ENCODE data around the gene C10orf67.

C10orf67 gene

GRCh38 chr10:23194966-23195845 lies 149.4 kb downstream of the C10orf67 start:
- DNase-seq, result no peak

- DNase-seq, result no peak
Measured at GRCh38 chr10:23194471-23194965, 150.1 kb downstream of the C10orf67 start.

DNA sequence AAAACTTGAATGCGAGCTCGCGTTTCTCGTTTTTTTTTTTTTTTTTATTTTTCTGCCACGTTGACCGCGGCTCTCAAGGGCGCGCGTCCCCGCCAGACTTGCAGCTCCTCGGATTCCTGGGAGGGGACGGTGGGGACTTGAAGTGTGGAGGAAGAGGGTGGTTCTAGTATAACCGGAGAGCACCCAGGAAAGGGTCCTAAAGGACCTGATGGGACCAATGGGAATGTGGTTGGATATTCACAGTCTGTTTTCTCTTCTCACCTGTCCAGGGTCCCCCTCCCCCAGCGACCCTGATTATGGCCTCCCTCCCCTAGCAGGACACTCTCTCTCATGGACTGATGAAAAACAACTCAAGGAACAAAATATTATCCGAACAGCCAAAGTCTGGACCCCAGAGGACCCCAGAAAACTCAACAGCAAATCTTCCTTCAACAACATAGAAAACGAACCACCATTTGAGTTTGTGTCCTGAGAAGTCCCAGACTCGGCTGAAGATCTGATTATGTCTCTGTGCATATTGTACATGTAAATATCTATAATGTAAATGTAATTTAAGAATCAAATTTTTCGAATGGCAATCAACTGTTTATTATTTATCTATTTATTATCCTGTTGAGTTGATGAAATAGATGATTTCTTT lies 151.0 kb downstream of the C10orf67 start:
- no peak for DNase-seq

DNA sequence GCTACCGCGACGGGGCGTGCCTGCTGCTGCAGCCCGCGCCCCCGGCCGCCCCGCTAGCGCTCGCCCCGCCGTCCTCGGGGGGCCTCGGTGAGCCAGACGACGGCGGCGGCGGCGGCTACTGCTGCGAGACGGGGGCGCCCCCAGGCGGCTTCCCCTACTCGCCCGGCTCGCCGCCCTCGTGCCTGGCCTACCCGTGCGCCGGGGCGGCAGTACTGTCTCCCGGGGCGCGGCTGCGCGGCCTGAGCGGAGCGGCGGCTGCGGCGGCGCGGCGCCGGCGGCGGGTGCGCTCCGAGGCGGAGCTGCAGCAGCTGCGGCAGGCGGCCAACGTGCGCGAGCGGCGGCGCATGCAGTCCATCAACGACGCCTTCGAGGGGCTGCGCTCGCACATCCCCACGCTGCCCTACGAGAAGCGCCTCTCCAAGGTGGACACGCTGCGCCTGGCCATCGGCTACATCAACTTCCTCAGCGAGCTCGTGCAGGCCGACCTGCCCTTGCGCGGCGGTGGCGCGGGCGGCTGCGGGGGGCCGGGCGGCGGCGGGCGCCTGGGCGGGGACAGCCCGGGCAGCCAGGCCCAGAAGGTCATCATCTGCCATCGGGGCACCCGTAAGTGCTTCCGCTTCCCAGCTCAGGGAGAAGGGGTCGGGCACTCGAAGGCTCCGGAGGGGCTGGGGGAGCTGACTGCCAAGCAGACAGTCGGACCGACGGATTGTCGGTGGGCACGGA lies 151.7 kb downstream of the C10orf67 start:
- no peak for DNase-seq

- DNase-seq, result no peak
Measured at GRCh38 chr10:23191764-23192711, 152.6 kb downstream of the C10orf67 start, which contains the start of gene PTF1A. Gene PTF1A (plus strand): TSS chr10:23192312. CDS start chr10:23192531, 219 bp downstream.

- DNase-seq, result no peak
Measured at GRCh38 chr10:23190872-23191763, 153.5 kb downstream of the C10orf67 start.

GRCh38 chr10:23189024-23189423 lies 155.6 kb downstream of the C10orf67 start:
- no peak for DNase-seq

DNA sequence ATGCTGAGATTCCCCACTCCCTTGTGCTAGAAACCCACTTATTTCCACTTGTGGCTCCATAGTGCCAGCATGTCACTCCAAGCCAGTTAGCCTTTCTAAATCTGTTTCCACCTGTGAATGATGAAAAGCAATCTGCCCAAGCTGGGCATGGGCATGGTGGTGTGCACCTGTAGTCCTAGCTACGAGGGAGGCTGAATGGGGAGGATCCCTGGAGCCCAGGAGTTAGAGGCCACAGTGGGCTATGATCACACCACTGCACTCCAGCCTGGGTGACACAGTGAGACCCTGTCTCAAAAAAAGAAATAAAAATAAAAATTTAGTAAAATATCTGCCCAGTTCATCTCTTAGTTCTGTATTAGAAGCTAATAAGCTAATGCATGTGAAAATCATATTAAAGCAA lies 157.4 kb downstream of the C10orf67 start:
- no peak for DNase-seq

DNA sequence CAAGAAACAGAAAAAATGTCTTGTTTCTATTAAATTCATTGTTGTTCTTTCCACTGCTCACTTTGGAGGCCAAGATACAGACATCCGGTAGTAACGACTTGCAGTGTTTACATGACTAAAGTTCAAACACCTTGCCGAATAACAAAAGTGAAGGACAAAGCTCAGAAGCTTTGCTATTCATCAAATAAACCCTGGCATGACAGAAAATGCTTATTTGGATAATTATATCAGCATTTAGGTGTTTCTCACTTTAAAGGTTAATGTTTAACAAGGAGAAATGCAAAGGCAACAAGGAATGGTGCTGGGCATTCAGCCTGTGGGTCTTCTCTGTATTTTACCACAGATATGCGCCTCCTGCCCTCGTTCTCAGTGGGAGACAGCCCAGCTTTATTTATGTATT lies 157.9 kb downstream of the C10orf67 start:
- no peak for DNase-seq

GRCh38 chr10:23186178-23186577 lies 158.4 kb downstream of the C10orf67 start:
- no peak for DNase-seq

- no peak for DNase-seq
Measured at GRCh38 chr10:23174977-23175512, 169.6 kb downstream of the C10orf67 start.

DNA sequence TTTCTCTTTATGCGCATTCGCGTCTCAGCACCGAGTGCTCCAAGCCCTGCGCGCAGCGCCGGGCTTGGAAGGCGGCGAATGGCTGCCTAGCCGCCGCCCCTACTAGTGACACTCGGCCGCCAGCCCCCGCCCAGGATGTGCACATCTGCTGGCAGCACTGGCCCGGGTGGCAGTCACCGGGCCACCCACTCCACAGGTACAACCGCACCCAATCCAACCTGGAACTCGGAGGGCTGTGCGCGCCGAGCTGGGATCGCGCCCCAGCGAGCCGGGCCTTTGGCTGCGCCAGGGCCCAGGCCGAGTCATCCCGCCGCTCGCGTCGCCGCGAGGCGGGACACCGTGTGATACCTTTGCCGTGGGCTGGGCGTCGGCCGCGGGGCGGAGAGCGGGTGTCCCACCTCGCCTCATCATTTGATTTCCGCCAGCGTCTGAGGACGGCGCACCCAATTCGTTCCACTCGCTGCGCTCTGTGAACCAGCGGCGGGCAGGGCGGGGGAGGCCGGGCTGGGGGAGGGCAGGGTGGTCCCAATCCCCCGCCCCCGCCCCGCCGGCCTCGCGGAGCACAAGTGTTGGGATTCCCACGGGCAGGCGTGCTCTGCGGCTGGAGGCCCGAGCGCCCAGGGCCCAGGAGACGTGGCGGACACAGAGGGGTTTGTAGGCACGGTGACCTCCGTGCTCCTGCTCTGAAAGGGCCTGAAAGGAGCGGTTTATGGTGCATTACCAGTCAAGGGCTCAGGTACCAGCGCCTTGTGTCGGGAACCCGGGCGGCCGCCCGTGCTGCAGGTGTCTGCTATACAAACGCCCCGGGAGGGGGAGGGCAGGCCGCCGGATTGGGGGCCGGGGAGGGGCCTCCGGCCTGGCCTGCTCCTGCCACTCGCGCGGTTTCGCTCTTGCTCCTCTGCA lies 170.3 kb downstream of the C10orf67 start:
- no peak for DNase-seq

- no peak for DNase-seq
Measured at GRCh38 chr10:23173214-23174073, 171.2 kb downstream of the C10orf67 start.

- no peak for DNase-seq
Measured at GRCh38 chr10:23172429-23173213, 172.0 kb downstream of the C10orf67 start.

DNA sequence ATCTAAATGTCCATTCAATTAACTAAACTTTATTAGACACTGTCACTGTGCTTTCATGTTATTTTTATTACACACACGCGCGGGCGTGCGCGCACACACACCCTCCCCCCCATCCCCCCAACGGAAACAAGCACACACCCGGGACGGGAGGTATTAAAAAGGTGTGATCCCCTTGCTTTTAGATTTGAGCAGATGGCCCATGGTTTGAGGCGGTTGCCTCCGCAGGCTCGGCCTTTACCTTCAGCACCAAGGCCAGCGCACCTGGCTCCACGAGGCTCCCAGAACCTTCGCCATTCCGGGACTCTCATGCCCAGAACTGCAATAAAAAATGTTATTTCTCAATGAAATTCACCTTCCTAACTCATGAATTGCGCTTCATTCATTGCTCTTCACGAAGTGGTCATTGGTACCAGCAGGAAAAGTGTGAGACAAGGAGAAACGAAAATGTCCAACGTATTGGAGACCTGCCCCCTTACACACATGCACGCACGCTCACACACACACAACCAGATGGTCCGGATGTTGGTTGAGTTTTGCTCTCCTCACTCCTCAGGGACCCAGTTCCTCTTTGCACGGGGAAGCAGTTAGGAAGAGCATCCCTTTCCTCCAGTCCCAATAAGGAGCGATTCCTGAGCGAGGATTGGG lies 173.2 kb downstream of the C10orf67 start:
- no peak for DNase-seq

DNA sequence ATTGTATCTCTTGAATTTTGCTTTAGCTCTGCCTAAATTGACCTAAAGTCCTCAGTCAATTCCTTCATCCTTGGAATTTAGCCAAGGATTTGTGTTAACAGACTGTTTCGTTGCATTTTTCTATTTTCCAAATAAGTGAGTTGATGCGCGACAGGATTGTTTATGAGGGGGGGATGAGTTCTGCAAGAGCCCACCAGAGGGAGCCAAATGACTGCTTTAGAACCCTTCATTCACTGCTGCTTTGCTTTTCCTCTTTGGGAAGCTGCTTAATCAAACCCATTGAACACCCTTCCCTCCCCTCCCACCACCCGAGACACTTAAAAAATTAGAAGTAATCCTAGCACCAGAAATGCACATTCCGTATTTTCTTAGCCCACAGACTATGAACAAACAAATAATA lies 186.2 kb downstream of the C10orf67 start:
- peak; percentile 30 for DNase-seq

GRCh38 chr10:23157691-23158369 lies 186.8 kb downstream of the C10orf67 start:
- DNase-seq, result peak; percentile 7
